WERI-Rb-1 (cell line): ENCODE data around the gene HCFC1.

Experiments
- DNase-seq: peaks from one replicate; pipeline ENCODE4 v3.0.0-alpha.2; 2020
- H3K27ac ChIP-seq: fragments of 250-450 bp; sonication (Bioruptor Pico); 2 replicates; pipeline ENCODE4 v1.5.1; 2020; ENCODE audit warnings: mild to moderate bottlenecking, moderate library complexity
- H3K27me3 ChIP-seq: fragments of 250-450 bp; sonication (Bioruptor Pico); 2 replicates; pipeline ENCODE4 v1.5.1; 2021; ENCODE audit warnings: mild to moderate bottlenecking, low read depth, moderate library complexity; ENCODE audit not compliant: insufficient read depth, severe bottlenecking
- H3K36me3 ChIP-seq: fragments of 250-450 bp; sonication (Bioruptor Pico); 2 replicates; pipeline ENCODE4 v1.5.1; 2020; ENCODE audit warnings: mild to moderate bottlenecking, moderate library complexity
- H3K4me3 ChIP-seq: 2 replicates; pipeline ENCODE4 v1.5.1; 2011; ENCODE audit warnings: low read depth, mild to moderate bottlenecking, control low read depth, low read length
- H3K9me3 ChIP-seq: fragments of 250-450 bp; sonication (Bioruptor Pico); 2 replicates; pipeline ENCODE4 v1.5.1; 2021; ENCODE audit warnings: mild to moderate bottlenecking, moderate library complexity; ENCODE audit not compliant: severe bottlenecking
- CTCF ChIP-seq: IDR thresholded peaks from 2 replicates; pipeline ENCODE4 v1.5.1; 2011; ENCODE audit warnings: low read depth, mild to moderate bottlenecking, control low read depth, inconsistent platforms, low read length

HCFC1 gene

GRCh38 chrX:153908219-153908860 lies 63.3 kb downstream of the HCFC1 start:
- H3K27me3 ChIP-seq = peaks cover 19% of the 10 kb centered on the region
- no peak overlapping the region for H3K4me3 ChIP-seq
- no peak for DNase-seq
- no peaks in the 10 kb centered on the region; the same call in 1 of the 2 replicates for H3K36me3 ChIP-seq
- H3K27ac ChIP-seq = no peak overlapping the region; the same call in 1 of the 2 replicates
- TF ChIP-seq CTCF = no peak
- H3K9me3 ChIP-seq = no peaks in the 10 kb centered on the region

GRCh38 chrX:153907456-153907855 lies 64.2 kb downstream of the HCFC1 start:
- Histone ChIP-seq H3K27ac (no peak overlapping the region), H3K27me3 (peaks cover 19% of the 10 kb centered on the region), H3K9me3 (no peaks in the 10 kb centered on the region), H3K36me3 (no peaks in the 10 kb centered on the region), H3K4me3 (no peak overlapping the region)
- DNase-seq = no peak
- TF ChIP-seq CTCF = no peak

GRCh38 chrX:153906126-153906917 lies 65.3 kb downstream of the HCFC1 start:
- no peak overlapping the region for H3K4me3 ChIP-seq
- H3K27me3 ChIP-seq = peaks cover 15% of the 10 kb centered on the region
- no peak for DNase-seq
- TF ChIP-seq CTCF = no peak
- H3K9me3 ChIP-seq = no peaks in the 10 kb centered on the region
- H3K36me3 ChIP-seq = no peaks in the 10 kb centered on the region
- no peak overlapping the region for H3K27ac ChIP-seq

GRCh38 chrX:153905481-153906095 lies 66.0 kb downstream of the HCFC1 start:
- Histone ChIP-seq H3K27me3 (peaks cover 14% of the 10 kb centered on the region), H3K4me3 (no peak overlapping the region), H3K36me3 (no peaks in the 10 kb centered on the region), H3K9me3 (no peaks in the 10 kb centered on the region), H3K27ac (no peak overlapping the region)
- no peak for DNase-seq
- TF ChIP-seq CTCF = no peak

- no peak for TF ChIP-seq CTCF
- no peak within 1 kb of the TSS for H3K27ac ChIP-seq
These were observed 67.3 kb downstream of the HCFC1 start, which contains the start of gene AVPR2 for GRCh38 chrX:153903991-153904957. Gene AVPR2, plus strand, starts transcription at chrX:153904673. Its CDS starts 473 bp downstream, at chrX:153905146.

More at GRCh38 chrX:153903991-153904957, 67.3 kb downstream of the HCFC1 start, which contains the start of gene AVPR2:
- no peaks in the 10 kb centered on the region for H3K9me3 ChIP-seq
- no peaks in the 10 kb centered on the region for H3K36me3 ChIP-seq
- peak; percentile 33 for DNase-seq
- H3K4me3 ChIP-seq = no peak within 1 kb of the TSS
- peaks cover 14% of the 10 kb centered on the region for H3K27me3 ChIP-seq
